IMR-90 (cell line): ENCODE results near the gene CARNS1. TPM values are rescaled to one million over a fixed set of nuclear protein-coding genes. Genes with fewer than 3 reads are reported as not detected.
A peak's percentile ranks its signal among the peaks of the same experiment; 100 is the strongest.

Experiments used
- ATAC-seq: fragments of 200-7000 bp; cut with Tn5 transposase; 2 replicates; pipeline ENCODE4 v1.9.1; 2020; ENCODE audit warnings: low read depth, mild to moderate bottlenecking, moderate library complexity
- BruUV-seq: library from RNA; stranded (reverse); fragments of 400-500 nt; replicated peaks from 2 replicates; lab custom pipeline; 2021; lab: Mats Ljungman, UMichigan
- CTCF ChIA-PET: fragments of 300-600 bp; formaldehyde crosslinking; extraction: SDS; loops from one replicate; lab custom pipeline; 2021; ENCODE audit warnings: antibody characterized with exemption; lab: Yijun Ruan, JAX
- POLR2A ChIA-PET: fragments of 300-600 bp; sonication (Branson Sonifier 250); formaldehyde crosslinking; loops from one replicate; lab custom pipeline; 2022; ENCODE audit warnings: antibody characterized with exemption; ENCODE audit not compliant: unreplicated experiment; lab: Charles Lee
- DNase-seq: peaks from one replicate; pipeline ENCODE4 v3.0.0; 2013
- H2AFZ ChIP-seq: replicated peaks from 2 replicates; pipeline ENCODE3; 2013; ENCODE audit warnings: low read length, mild to moderate bottlenecking; ENCODE audit not compliant: poor library complexity
- H2AK5ac ChIP-seq: 2 replicates; pipeline ENCODE4 v1.6.1; 2013; ENCODE audit warnings: low read depth, low read length, inconsistent platforms
- H2AK9ac ChIP-seq: replicated peaks from 2 replicates; pipeline ENCODE3; 2013; ENCODE audit warnings: mild to moderate bottlenecking, low read depth, low read length, moderate library complexity; ENCODE audit not compliant: poor library complexity
- H2BK120ac ChIP-seq: 2 replicates; pipeline ENCODE4 v1.6.1; 2013; ENCODE audit warnings: low read depth, low read length, inconsistent platforms
- H2BK15ac ChIP-seq: 3 replicates; pipeline ENCODE4 v1.6.1; 2013; ENCODE audit warnings: low read depth, low read length, inconsistent platforms
- H2BK20ac ChIP-seq: 2 replicates; pipeline ENCODE4 v1.6.1; 2013; ENCODE audit warnings: low read depth, mild to moderate bottlenecking, inconsistent platforms, low read length, moderate library complexity
- H2BK5ac ChIP-seq: 2 replicates; pipeline ENCODE4 v1.6.1; 2013; ENCODE audit warnings: mild to moderate bottlenecking, low read depth, low read length, inconsistent platforms; ENCODE audit not compliant: poor library complexity, severe bottlenecking
- H3K14ac ChIP-seq: replicated peaks from 2 replicates; pipeline ENCODE4 v1.6.1; 2013; ENCODE audit warnings: low read depth, low read length, inconsistent platforms
- H3K18ac ChIP-seq: 2 replicates; pipeline ENCODE4 v1.6.1; 2013; ENCODE audit warnings: low read depth, low read length, control low read depth
- H3K23ac ChIP-seq: 2 replicates; pipeline ENCODE4 v1.6.1; 2013; ENCODE audit warnings: low read depth, low read length, inconsistent platforms
- H3K27ac ChIP-seq: 2 replicates; pipeline ENCODE4 v1.5.1; 2013; ENCODE audit warnings: mild to moderate bottlenecking, control low read depth, low read length; ENCODE audit not compliant: insufficient read depth
- H3K27me3 ChIP-seq: 2 replicates; pipeline ENCODE4 v1.6.1; 2013; ENCODE audit warnings: low read length; ENCODE audit not compliant: control insufficient read depth, insufficient read depth
- H3K36me3 ChIP-seq: 2 replicates; pipeline ENCODE4 v1.6.1; 2013; ENCODE audit warnings: low read length, mixed read lengths; ENCODE audit not compliant: control insufficient read depth, insufficient read depth
- H3K4ac ChIP-seq: 2 replicates; pipeline ENCODE4 v1.6.1; 2013; ENCODE audit warnings: low read depth, low read length, inconsistent platforms
- H3K4me1 ChIP-seq: 2 replicates; pipeline ENCODE4 v1.6.1; 2013; ENCODE audit warnings: low read length, mixed read lengths; ENCODE audit not compliant: control insufficient read depth, insufficient read depth
- H3K4me2 ChIP-seq: 2 replicates; pipeline ENCODE4 v1.6.1; 2013; ENCODE audit warnings: low read depth, mild to moderate bottlenecking, control low read depth, low read length, moderate library complexity
- H3K4me3 ChIP-seq: 2 replicates; pipeline ENCODE4 v1.5.1; 2013; ENCODE audit warnings: low read depth, mild to moderate bottlenecking, control low read depth, low read length, moderate library complexity; ENCODE audit not compliant: insufficient read depth
- H3K56ac ChIP-seq: 2 replicates; pipeline ENCODE4 v1.6.1; 2013; ENCODE audit warnings: low read length, inconsistent platforms; ENCODE audit not compliant: insufficient read depth; ENCODE audit errors: extremely low read depth
- H3K79me1 ChIP-seq, 2 experiments: 2 replicates each; pipeline ENCODE4 v1.6.1; 2013; ENCODE audit warnings: low read length in 2 of 2, inconsistent platforms in 1 of 2, low read depth in 1 of 2
- H3K9ac ChIP-seq: 2 replicates; pipeline ENCODE4 v1.6.1; 2013; ENCODE audit warnings: low read depth, low read length, control low read depth
- H3K9me1 ChIP-seq: 2 replicates; pipeline ENCODE4 v1.6.1; 2013; ENCODE audit warnings: low read length, inconsistent platforms; ENCODE audit not compliant: insufficient read depth
- H3K9me3 ChIP-seq: 2 replicates; pipeline ENCODE4 v1.6.1; 2013; ENCODE audit warnings: low read length; ENCODE audit not compliant: control insufficient read depth, insufficient read depth
- H4K20me1 ChIP-seq: 2 replicates; pipeline ENCODE4 v1.6.1; 2013; ENCODE audit warnings: low read length, inconsistent platforms; ENCODE audit not compliant: insufficient read depth
- H4K5ac ChIP-seq: 2 replicates; pipeline ENCODE4 v1.6.1; 2013; ENCODE audit warnings: mild to moderate bottlenecking, low read depth, low read length, control low read depth
- H4K8ac ChIP-seq, 2 experiments: 2 replicates each; pipeline ENCODE4 v1.6.1; 2013; ENCODE audit warnings: low read depth in 2 of 2, low read length in 2 of 2, control low read depth in 1 of 2, inconsistent platforms in 1 of 2
- H4K91ac ChIP-seq: 2 replicates; pipeline ENCODE4 v1.6.1; 2013; ENCODE audit warnings: low read depth, low read length, inconsistent platforms; ENCODE audit not compliant: insufficient read depth
- CEBPB ChIP-seq: IDR thresholded peaks from 2 replicates; pipeline ENCODE4 v1.6.1; 2012; ENCODE audit warnings: low read depth, low read length, improper control_type of control experiment
- CHD1 ChIP-seq: IDR thresholded peaks from 2 replicates; pipeline ENCODE4 v1.6.1; 2012; ENCODE audit warnings: low read depth, low read length, improper control_type of control experiment
- CTCF ChIP-seq: conservative IDR thresholded peaks from 2 replicates; pipeline ENCODE4 v1.5.1; 2012; ENCODE audit warnings: mild to moderate bottlenecking, low read depth, low read length, improper control_type of control experiment
- ELK1 ChIP-seq: fragments of 150-350 bp; IDR thresholded peaks from 2 replicates; pipeline ENCODE4 v1.6.1; 2016; ENCODE audit warnings: low read depth, mild to moderate bottlenecking, low read length, moderate library complexity, borderline replicate concordance
- FOS ChIP-seq: fragments of 150-350 bp; IDR thresholded peaks from 2 replicates; pipeline ENCODE4 v1.6.1; 2016; ENCODE audit warnings: low read depth, low read length
- MAFK ChIP-seq: IDR thresholded peaks from 2 replicates; pipeline ENCODE4 v1.6.1; 2012; ENCODE audit warnings: low read depth, low read length, improper control_type of control experiment
- NFE2L2 ChIP-seq: fragments of 150-350 bp; IDR thresholded peaks from 2 replicates; pipeline ENCODE4 v1.6.1; 2016; ENCODE audit warnings: low read depth, mild to moderate bottlenecking, low read length
- POLR2A ChIP-seq: IDR thresholded peaks from 2 replicates; pipeline ENCODE4 v1.6.1; 2012; ENCODE audit warnings: mild to moderate bottlenecking, low read depth, low read length
- RAD21 ChIP-seq: IDR thresholded peaks from 2 replicates; pipeline ENCODE4 v1.6.1; 2012; ENCODE audit warnings: low read length, improper control_type of control experiment
- RCOR1 ChIP-seq: IDR thresholded peaks from 2 replicates; pipeline ENCODE4 v1.6.1; 2012; ENCODE audit warnings: mild to moderate bottlenecking, low read length, improper control_type of control experiment; ENCODE audit not compliant: insufficient replicate concordance
- RFX5 ChIP-seq: IDR thresholded peaks from 2 replicates; pipeline ENCODE4 v1.8.0; 2012; ENCODE audit warnings: low read depth, mild to moderate bottlenecking, low read length, moderate library complexity
- SMC3 ChIP-seq: fragments of 150-350 bp; IDR thresholded peaks from 2 replicates; pipeline ENCODE4 v1.6.1; 2016; ENCODE audit warnings: low read depth, mild to moderate bottlenecking, antibody characterized with exemption, low read length, moderate library complexity
- USF2 ChIP-seq: fragments of 150-350 bp; IDR thresholded peaks from 2 replicates; pipeline ENCODE4 v1.6.1; 2017; ENCODE audit warnings: mild to moderate bottlenecking, antibody characterized with exemption, low read length, low read depth
- WGBS, 2 experiments: methylation state at CpG; one replicate each; pipeline versions ENCODE4 v1.1.5 to v1.1.7; 2013; ENCODE audit warnings: missing lambda C conversion rate in 2 of 2; ENCODE audit not compliant: insufficient read length in 1 of 2; ENCODE audit errors: extremely low coverage in 2 of 2; 5-methylcytosine and 5-hydroxymethylcytosine counted together
- dilution Hi-C: fragments of 300-500 bp; cut with HindIII; formaldehyde crosslinking; loops from one replicate; pipeline ENCODE4 v1.14.3; 2018; ENCODE audit warnings: low sequenced_read_pairs; ENCODE audit not compliant: unreplicated experiment
- in situ Hi-C: fragments of 300-500 bp; cut with MboI; formaldehyde crosslinking; loops from 3 replicates; pipeline ENCODE4 v1.14.3; 2019; ENCODE audit warnings: low sequenced_read_pairs, inconsistent platforms, mixed read lengths
- intact Hi-C: fragments of 100-400 bp; cut with micrococcal nuclease; formaldehyde crosslinking; loops from 2 replicates; pipeline ENCODE4 v1.10.0; 2022
- polyA plus RNA-seq, 3 experiments: library from polyadenylated mRNA; depleted of rRNA; stranded (reverse); fragments of >200 nt; gene quantifications; 2 replicates each; pipeline ENCODE4 v1.2.3, GENCODE V29; 2012; ENCODE audit warnings: low replicate concordance in 1 of 3
- total RNA-seq: library from RNA; depleted of rRNA; stranded (reverse); fragments of >200 nt; gene quantifications from 2 replicates; pipeline ENCODE4 v1.2.3, GENCODE V29; 2012

CARNS1 gene
- total and polyA plus RNA-seq, 2 of the 4 experiments (the other 2 are of a cell fraction), result under 0.01 to 0.32 TPM

- Histone ChIP-seq H3K9me1 (peaks cover 48% of the 10 kb centered on the region), H3K4me1 (peaks cover 53% of the 10 kb centered on the region), H2BK15ac (peak overlapping the region; percentile 50; the same call in 2 of the 3 replicates), H2AFZ (no peak overlapping the region), H4K20me1 (peaks cover 65% of the 10 kb centered on the region), H2BK120ac (peak overlapping the region; percentile 72), H3K79me1 (peaks cover 5 to 77% of the 10 kb centered on the region in 2 experiments; a peak in 3 of 4 replicates), H2AK5ac (peak overlapping the region; percentile 74; the same call in 1 of the 2 replicates), H3K36me3 (peaks cover 21% of the 10 kb centered on the region), H3K4me3 (no peak overlapping the region), H3K18ac (peak overlapping the region; percentile 3), H3K56ac (no peak overlapping the region), H2BK5ac (peak overlapping the region; percentile 77), H3K27me3 (no peaks in the 10 kb centered on the region), H3K9me3 (no peaks in the 10 kb centered on the region), H3K4me2 (peak overlapping the region; percentile 66), H2BK20ac (peak overlapping the region; percentile 73), H4K91ac (peak overlapping the region; percentile 86), H2AK9ac (peak overlapping the region; percentile 23), H4K8ac (peak overlapping the region in 1 of 2 experiments; percentile 29; a peak in 2 of 4 replicates), H3K4ac (peak overlapping the region; percentile 81), H3K9ac (peak overlapping the region; percentile 3; the same call in 1 of the 2 replicates), H3K27ac (peak overlapping the region; percentile 82), H3K23ac (peak overlapping the region; percentile 13), H4K5ac (peak overlapping the region; percentile 51; the same call in 1 of the 2 replicates), H3K14ac (peak overlapping the region; percentile 77)
- no TSS peak for BruUV-seq
- no peak for DNase-seq
- no peak for ATAC-seq
- TF ChIP-seq FOS (no peak), NFE2L2 (no peak), CEBPB (no peak), CHD1 (no peak), USF2 (no peak), RAD21 (no peak), MAFK (no peak), CTCF (no peak), RFX5 (no peak), POLR2A (no peak), RCOR1 (no peak), SMC3 (no peak), ELK1 (no peak)
- intact Hi-C loops (no loop called here), in situ Hi-C loops (no loop called here), dilution Hi-C loops (no loop called here)
- POLR2A ChIA-PET, result interaction anchor here (0.5 to 1.2 kb wide), 3 partner anchors 16 to 26 kb away, joined by 3 read pairs; partner anchors contain the start of gene POLD4
- 100% methylated on average over 1 of the region's 8 CpGs; no CpG with 5 or more reads in 1 of the 2 experiments for WGBS, 2 experiments
- CTCF ChIA-PET, result interaction anchor here (0.6 to 2.3 kb wide), 5 partner anchors 12 to 18 kb away, joined by 4 to 15 read pairs (median 9); partner anchors contain the start of gene POLD4
Observed at GRCh38 chr11:67369275-67369674, 46.2 kb upstream of the CARNS1 start.
